Central memory CD8-positive, alpha-beta T cell (primary cell): ENCODE results near the gene WDR45B.
"Not testable (repeated sequence)": the region's sequence is repeated elsewhere in the genome, so short reads cannot be mapped to it uniquely, and the experiment has no call there.

Source experiments
- ATAC-seq: fragments of 150-1000 bp; cut with Tn5 transposase; replicated peaks from 2 replicates; pipeline ENCODE4 v1.10.0; 2022; ENCODE audit warnings: mild to moderate bottlenecking, moderate FRiP score, moderate number of reproducible peaks; ENCODE audit not compliant: poor library complexity, severe bottlenecking; ENCODE audit errors: extremely low read depth
- DNase-seq, 2 donors: peaks; one replicate each; pipeline ENCODE4 v3.0.0; 2021; ENCODE audit warnings: low spot score in 2 of 2
- H3K27ac Mint-ChIP-seq: one replicate; pipeline ENCODE4 v1.8.0; 2022; ENCODE audit warnings: low read depth, mild to moderate bottlenecking, moderate library complexity, mixed read lengths
- H3K27me3 Mint-ChIP-seq: one replicate; pipeline ENCODE4 v1.8.0; 2022; ENCODE audit warnings: mixed read lengths
- H3K36me3 Mint-ChIP-seq: one replicate; pipeline ENCODE4 v1.8.0; 2022; ENCODE audit warnings: mild to moderate bottlenecking, moderate library complexity, mixed read lengths; ENCODE audit not compliant: insufficient read depth
- H3K4me1 Mint-ChIP-seq: one replicate; pipeline ENCODE4 v1.8.0; 2022; ENCODE audit warnings: mixed read lengths
- H3K4me3 Mint-ChIP-seq: one replicate; pipeline ENCODE4 v1.8.0; 2022; ENCODE audit warnings: mild to moderate bottlenecking, moderate library complexity, mixed read lengths
- H3K9me3 Mint-ChIP-seq: one replicate; pipeline ENCODE4 v1.8.0; 2022; ENCODE audit warnings: mixed read lengths

Gene WDR45B

GRCh38 chr17:82587234-82588086 is 60.8 kb downstream of the WDR45B start:
- Mint-ChIP-seq H3K4me1 (peaks cover 11% of the 10 kb centered on the region), H3K27me3 (no peaks in the 10 kb centered on the region), H3K9me3 (no peaks in the 10 kb centered on the region), H3K36me3 (peaks cover 29% of the 10 kb centered on the region), H3K27ac (peak overlapping the region; percentile 41), H3K4me3 (peak overlapping the region; percentile 18)
- no peak for ATAC-seq
- DNase-seq, result no peak

DNA sequence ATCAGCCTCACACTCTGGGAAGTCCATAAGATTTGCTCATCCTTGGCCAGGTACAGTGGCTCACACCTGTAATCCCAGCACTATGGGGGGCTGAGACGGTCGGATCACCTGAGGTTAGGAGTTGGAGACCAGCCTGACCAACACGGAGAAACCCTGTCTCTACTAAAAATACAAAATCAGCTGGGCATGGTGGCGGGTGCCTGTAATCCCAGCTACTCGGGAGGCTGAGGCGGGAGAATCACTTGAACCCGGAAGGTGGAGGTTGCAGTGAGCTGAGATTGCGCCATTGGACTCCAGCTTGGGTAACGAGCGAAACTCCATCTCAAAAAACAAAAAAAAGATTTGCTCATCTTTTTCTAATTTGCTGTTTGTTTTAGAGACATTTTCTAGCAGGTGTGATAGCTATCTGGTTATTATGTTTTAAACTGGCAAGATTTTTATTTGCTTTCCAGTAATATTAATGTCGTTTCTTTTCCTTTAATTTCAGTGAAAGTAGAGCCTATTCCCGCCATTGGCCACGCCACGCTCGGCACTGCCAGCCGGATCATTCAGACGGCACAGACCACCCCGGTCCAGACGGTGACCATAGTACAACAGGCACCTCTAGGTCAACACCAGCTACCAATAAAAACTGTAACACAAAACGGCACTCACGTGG is 61.5 kb downstream of the WDR45B start:
- peaks cover 31% of the 10 kb centered on the region for H3K36me3 Mint-ChIP-seq
- H3K4me3 Mint-ChIP-seq, result peak overlapping the region; percentile 18
- DNase-seq (no peak), ATAC-seq (no peak)
- peaks cover 3% of the 10 kb centered on the region for H3K4me1 Mint-ChIP-seq
- no peaks in the 10 kb centered on the region for H3K27me3 Mint-ChIP-seq
- peak overlapping the region; percentile 85 for H3K27ac Mint-ChIP-seq
- H3K9me3 Mint-ChIP-seq, result no peaks in the 10 kb centered on the region

DNA sequence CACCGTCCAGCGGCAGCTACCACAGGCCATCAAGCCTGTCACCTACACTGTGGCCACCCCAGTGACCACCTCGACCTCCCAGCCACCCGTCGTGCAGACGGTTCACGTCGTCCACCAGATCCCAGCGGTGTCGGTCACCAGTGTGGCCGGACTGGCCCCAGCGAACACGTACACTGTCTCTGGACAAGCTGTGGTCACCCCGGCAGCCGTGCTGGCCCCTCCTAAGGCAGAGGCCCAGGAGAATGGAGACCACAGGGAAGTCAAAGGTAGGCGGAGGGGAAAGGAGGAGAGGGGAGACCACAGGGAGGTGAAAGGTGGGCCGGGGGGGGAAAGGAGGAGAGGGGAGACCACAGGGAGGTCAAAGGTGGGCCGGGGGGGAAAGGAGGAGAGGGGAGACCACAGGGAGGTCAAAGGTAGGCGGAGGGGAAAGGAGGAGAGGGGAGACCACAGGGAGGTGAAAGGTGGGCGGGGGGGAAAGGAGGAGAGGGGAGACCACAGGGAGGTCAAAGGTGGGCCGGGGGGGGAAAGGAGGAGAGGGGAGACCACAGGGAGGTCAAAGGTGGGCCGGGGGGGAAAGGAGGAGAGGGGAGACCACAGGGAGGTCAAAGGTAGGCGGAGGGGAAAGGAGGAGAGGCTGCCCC is 62.2 kb downstream of the WDR45B start:
- peaks cover 28% of the 10 kb centered on the region for H3K36me3 Mint-ChIP-seq

GRCh38 chr17:82583720-82584234 is 64.5 kb downstream of the WDR45B start:
- peak; percentile 24 for ATAC-seq
- no peak for DNase-seq
- no peaks in the 10 kb centered on the region for H3K9me3 Mint-ChIP-seq
- H3K27ac Mint-ChIP-seq, result no peak overlapping the region
- no peak overlapping the region for H3K4me3 Mint-ChIP-seq
- H3K4me1 Mint-ChIP-seq, result no peaks in the 10 kb centered on the region
- no peaks in the 10 kb centered on the region for H3K27me3 Mint-ChIP-seq
- peaks cover 26% of the 10 kb centered on the region for H3K36me3 Mint-ChIP-seq

More for the DNA sequence above, 62.2 kb downstream of the WDR45B start:
- ATAC-seq, H3K9me3 Mint-ChIP-seq, H3K4me3 Mint-ChIP-seq, DNase-seq, H3K4me1 Mint-ChIP-seq, H3K27me3 Mint-ChIP-seq: not testable (repeated sequence)
- H3K27ac Mint-ChIP-seq, result peak overlapping the region; percentile 85

GRCh38 chr17:82582709-82583108 is 65.5 kb downstream of the WDR45B start:
- no peak for ATAC-seq
- Mint-ChIP-seq H3K27ac (no peak overlapping the region), H3K36me3 (peaks cover 27% of the 10 kb centered on the region)

GRCh38 chr17:82582213-82582612 is 66.0 kb downstream of the WDR45B start:
- Mint-ChIP-seq H3K27me3 (no peaks in the 10 kb centered on the region), H3K9me3 (no peaks in the 10 kb centered on the region), H3K4me1 (no peaks in the 10 kb centered on the region), H3K27ac (no peak overlapping the region), H3K36me3 (peaks cover 26% of the 10 kb centered on the region), H3K4me3 (no peak overlapping the region)
- no peak for DNase-seq
- no peak for ATAC-seq

More at GRCh38 chr17:82582709-82583108, 65.5 kb downstream of the WDR45B start:
- Mint-ChIP-seq H3K9me3 (no peaks in the 10 kb centered on the region), H3K27me3 (no peaks in the 10 kb centered on the region), H3K4me3 (no peak overlapping the region), H3K4me1 (no peaks in the 10 kb centered on the region)
- DNase-seq, result no peak

DNA sequence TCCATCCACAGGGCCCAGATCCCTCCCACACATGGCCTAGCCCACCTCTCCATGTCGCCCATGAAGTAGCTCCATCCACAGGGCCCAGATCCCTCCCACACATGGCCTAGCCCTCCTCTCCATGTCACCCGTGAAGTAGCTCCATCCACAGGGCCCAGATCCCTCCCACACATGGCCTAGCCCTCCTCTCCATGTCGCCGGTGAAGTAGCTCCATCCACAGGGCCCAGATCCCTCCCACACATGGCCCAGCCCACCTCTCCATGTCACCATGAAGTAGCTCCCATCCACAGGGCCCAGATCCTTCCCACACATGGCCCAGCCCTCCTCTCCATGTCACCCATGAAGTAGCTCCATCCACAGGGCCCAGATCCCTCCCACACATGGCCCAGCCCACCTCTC is 68.3 kb downstream of the WDR45B start:
- H3K27me3 Mint-ChIP-seq, H3K4me1 Mint-ChIP-seq, ATAC-seq: not testable (repeated sequence)

GRCh38 chr17:82577300-82577699 is 70.9 kb downstream of the WDR45B start:
- Mint-ChIP-seq H3K27ac (no peak overlapping the region), H3K4me3 (no peak overlapping the region), H3K36me3 (peaks cover 27% of the 10 kb centered on the region), H3K9me3 (no peaks in the 10 kb centered on the region), H3K4me1 (no peaks in the 10 kb centered on the region), H3K27me3 (no peaks in the 10 kb centered on the region)
- no peak for DNase-seq
- ATAC-seq, result no peak

More for the DNA sequence above, 68.3 kb downstream of the WDR45B start:
- peaks cover 22% of the 10 kb centered on the region for H3K36me3 Mint-ChIP-seq
- not testable (repeated sequence) for DNase-seq, H3K27ac Mint-ChIP-seq, H3K4me3 Mint-ChIP-seq, H3K9me3 Mint-ChIP-seq

- not testable (repeated sequence) for H3K9me3 Mint-ChIP-seq, ATAC-seq, H3K4me3 Mint-ChIP-seq, H3K4me1 Mint-ChIP-seq, DNase-seq, H3K27ac Mint-ChIP-seq, H3K27me3 Mint-ChIP-seq
- H3K36me3 Mint-ChIP-seq, result peaks cover 31% of the 10 kb centered on the region
Measured at GRCh38 chr17:82575581-82576221, 72.5 kb downstream of the WDR45B start.

GRCh38 chr17:82574041-82574440 is 74.2 kb downstream of the WDR45B start:
- Mint-ChIP-seq H3K36me3 (peaks cover 39% of the 10 kb centered on the region), H3K27me3 (no peaks in the 10 kb centered on the region), H3K4me1 (no peaks in the 10 kb centered on the region), H3K27ac (no peak overlapping the region), H3K4me3 (no peak overlapping the region), H3K9me3 (no peaks in the 10 kb centered on the region)
- DNase-seq (no peak), ATAC-seq (no peak)

DNA sequence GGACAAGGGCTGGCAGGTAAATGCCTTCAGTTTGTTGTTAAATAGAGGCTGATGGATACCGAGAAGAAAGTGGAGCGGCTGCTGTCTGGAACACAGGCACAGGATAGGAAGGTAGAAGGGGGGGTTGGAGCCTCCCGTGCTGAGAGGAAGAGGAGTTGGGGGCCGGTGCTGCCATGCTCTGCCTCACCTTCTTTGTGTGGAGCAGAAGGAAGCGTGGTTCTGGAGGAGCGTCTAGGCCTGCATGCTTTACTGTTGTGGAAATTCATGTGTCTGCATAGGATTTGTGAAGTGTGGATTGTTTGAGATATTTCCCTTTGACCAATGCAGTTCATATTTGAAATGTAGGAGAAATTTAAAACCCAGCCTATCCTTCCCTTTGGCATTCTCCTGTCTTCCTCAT is 76.4 kb downstream of the WDR45B start:
- H3K27ac Mint-ChIP-seq, result no peak overlapping the region
- DNase-seq (no peak), ATAC-seq (no peak)
- H3K27me3 Mint-ChIP-seq, result no peaks in the 10 kb centered on the region
- no peak overlapping the region for H3K4me3 Mint-ChIP-seq
- no peaks in the 10 kb centered on the region for H3K4me1 Mint-ChIP-seq
- H3K9me3 Mint-ChIP-seq, result no peaks in the 10 kb centered on the region
- peaks cover 36% of the 10 kb centered on the region for H3K36me3 Mint-ChIP-seq

GRCh38 chr17:82570277-82570676 is 78.0 kb downstream of the WDR45B start:
- Mint-ChIP-seq H3K4me1 (no peaks in the 10 kb centered on the region), H3K27me3 (no peaks in the 10 kb centered on the region), H3K36me3 (peaks cover 40% of the 10 kb centered on the region), H3K9me3 (no peaks in the 10 kb centered on the region), H3K27ac (no peak overlapping the region), H3K4me3 (no peak overlapping the region)
- DNase-seq (no peak), ATAC-seq (no peak)
